ENCODE results near the gene RELT. TPM values are rescaled to one million over a fixed set of nuclear protein-coding genes. Genes with fewer than 3 reads are reported as not detected.

RELT gene
- total RNA-seq, 1 experiment from 2014 or later: 10.2 TPM

GRCh38 chr11:73360743-73361369, 15.3 kb upstream of the RELT start:
- no peak overlapping the region for H3K27ac ChIP-seq (ENCODE audit: insufficient read length, low read depth, low read length)
- H2BK120ac ChIP-seq (ENCODE audit: low read depth, low read length, poor library complexity, severe bottlenecking): no peak overlapping the region
- no peak overlapping the region for H3K4me3 Mint-ChIP-seq
- H3K23ac ChIP-seq (ENCODE audit: insufficient read length, low read depth, low read length): no peak overlapping the region
- H3K56ac ChIP-seq (ENCODE audit: insufficient read length, low read depth, low read length): no peak overlapping the region
- no peak for TF ChIP-seq CTCF (conservative IDR thresholded peaks at IDR 0.05)
- no peak overlapping the region for H3K9ac ChIP-seq (ENCODE audit: extremely low read depth, insufficient read length, low read length)
- H3K27ac Mint-ChIP-seq: no peak overlapping the region
- no peak overlapping the region for H2BK20ac ChIP-seq (ENCODE audit: low read depth, low read length, poor library complexity, severe bottlenecking)
- peaks cover 4 to 12% (median 4%) of the 10 kb centered on the region in 3 experiments; a peak in 4 of 7 replicates for H3K36me3 Mint-ChIP-seq (ENCODE audit: insufficient read depth in 1 of 3, low read depth in 3 of 3)
- no peak overlapping the region for H3K14ac ChIP-seq (ENCODE audit: insufficient read depth, low read length)
- no peaks in the 10 kb centered on the region for H3K4me1 ChIP-seq (ENCODE audit: insufficient read depth, low read length)
- H2AK5ac ChIP-seq (ENCODE audit: insufficient read length, low read length): no peak overlapping the region
- no peak overlapping the region for H4K8ac ChIP-seq (replicated peaks; ENCODE audit: insufficient read length, low read depth, low read length)
- H2AFZ ChIP-seq (ENCODE audit: low read length): no peak overlapping the region
- no peak overlapping the region for H2BK5ac ChIP-seq (ENCODE audit: insufficient read length, low read length)
- H3K18ac ChIP-seq (ENCODE audit: insufficient read length, low read depth, low read length): no peak overlapping the region
- H3K79me1 ChIP-seq (ENCODE audit: insufficient read depth, low read depth, low read length, poor library complexity, severe bottlenecking): no peaks in the 10 kb centered on the region
- no peak overlapping the region for H3T11ph ChIP-seq (ENCODE audit: low read length)
- H4K91ac ChIP-seq (ENCODE audit: insufficient read length, low read depth, low read length): no peak overlapping the region
- no peaks in the 10 kb centered on the region for H3K27me3 ChIP-seq (ENCODE audit: insufficient read depth, low read length)
- no peaks in the 10 kb centered on the region for H3K9me3 Mint-ChIP-seq
- no peaks in the 10 kb centered on the region for H3K79me2 ChIP-seq (ENCODE audit: insufficient read depth, low read length)
- no peak for DNase-seq
- H3K23me2 ChIP-seq (ENCODE audit: insufficient read length, low read depth, low read length, poor library complexity, severe bottlenecking): peaks cover 2% of the 10 kb centered on the region
- H3K4me2 ChIP-seq (ENCODE audit: insufficient read depth, insufficient read length, low read length): no peak overlapping the region
- peaks cover 4 to 13% of the 10 kb centered on the region in 2 experiments; a peak in 3 of 4 replicates for H3K4me1 Mint-ChIP-seq
- H4K20me1 ChIP-seq (ENCODE audit: control insufficient read depth, insufficient read depth, insufficient read length): no peaks in the 10 kb centered on the region
- no peak overlapping the region for H4K5ac ChIP-seq (ENCODE audit: insufficient read length, low read depth, low read length)
- no CpG with 5 or more reads among the region's 8 CpGs for WGBS (ENCODE audit: extremely low coverage, insufficient read length, low lambda C conversion rate)
- H3K9me3 ChIP-seq (ENCODE audit: control insufficient read depth, low read depth, low read length): no peaks in the 10 kb centered on the region
- H2BK15ac ChIP-seq (ENCODE audit: low read depth, low read length): no peak overlapping the region
- peaks cover 7% of the 10 kb centered on the region for H3K27me3 Mint-ChIP-seq (ENCODE audit: low read depth)
- no peak overlapping the region for H3K4ac ChIP-seq (ENCODE audit: low read depth, low read length)
- no peak overlapping the region for H2BK12ac ChIP-seq (ENCODE audit: insufficient read length, low read depth, low read length)

Measured in H9 (cell line).